Activated CD8-positive, alpha-beta T cell treated with anti-CD3 and anti-CD28 coated beads for 36 hours (primary cell): ENCODE measurements around the gene PLD6. TPM values are rescaled to one million over a fixed set of nuclear protein-coding genes. Genes with fewer than 3 reads are reported as not detected.
"Not testable (repeated sequence)": the region's sequence is repeated elsewhere in the genome, so short reads cannot be mapped to it uniquely, and the experiment has no call there.

Source experiments
- ATAC-seq: fragments of 200-7000 bp; cut with Tn5 transposase; one replicate; pipeline ENCODE4 v1.10.0; 2021; ENCODE audit warnings: mild to moderate bottlenecking, moderate library complexity
- CTCF ChIA-PET: fragments of 350-600 bp; sonication (Branson Sonifier 250); formaldehyde crosslinking; loops from one replicate; lab custom pipeline; 2021; ENCODE audit warnings: antibody characterized with exemption; lab: Charles Lee
- POLR2A ChIA-PET: fragments of 350-600 bp; sonication (Branson Sonifier 250); formaldehyde crosslinking; loops from one replicate; lab custom pipeline; 2021; ENCODE audit warnings: antibody characterized with exemption; lab: Charles Lee
- DNase-seq: peaks from one replicate; pipeline ENCODE4 v3.0.0-alpha.2; 2020
- H3K27ac Mint-ChIP-seq: one replicate; pipeline ENCODE4 v1.8.0; 2021; ENCODE audit warnings: mild to moderate bottlenecking, mixed read lengths
- H3K27me3 Mint-ChIP-seq: one replicate; pipeline ENCODE4 v1.8.0; 2021; ENCODE audit warnings: mixed read lengths
- H3K36me3 Mint-ChIP-seq: one replicate; pipeline ENCODE4 v1.8.0; 2021; ENCODE audit warnings: low read depth, mixed read lengths
- H3K4me1 Mint-ChIP-seq: one replicate; pipeline ENCODE4 v1.8.0; 2021; ENCODE audit warnings: low read depth, mixed read lengths
- H3K4me3 Mint-ChIP-seq: one replicate; pipeline ENCODE4 v1.8.0; 2021; ENCODE audit warnings: mild to moderate bottlenecking, moderate library complexity, mixed read lengths
- H3K9me3 Mint-ChIP-seq: one replicate; pipeline ENCODE4 v1.8.0; 2021; ENCODE audit warnings: mixed read lengths
- CTCF ChIP-seq: fragments of 200-600 bp; IDR thresholded peaks from one replicate; pipeline ENCODE4 v1.8.0; 2022; ENCODE audit warnings: antibody characterized with exemption, mild to moderate bottlenecking
- intact Hi-C: fragments of 100-400 bp; cut with micrococcal nuclease; formaldehyde crosslinking; loops from one replicate; pipeline ENCODE4 v1.10.0; 2022
- total RNA-seq, 2 experiments: library from RNA; stranded (reverse); gene quantifications; one replicate each; pipeline ENCODE4 v1.2.3, GENCODE V29; 2021

PLD6 gene, protein sequence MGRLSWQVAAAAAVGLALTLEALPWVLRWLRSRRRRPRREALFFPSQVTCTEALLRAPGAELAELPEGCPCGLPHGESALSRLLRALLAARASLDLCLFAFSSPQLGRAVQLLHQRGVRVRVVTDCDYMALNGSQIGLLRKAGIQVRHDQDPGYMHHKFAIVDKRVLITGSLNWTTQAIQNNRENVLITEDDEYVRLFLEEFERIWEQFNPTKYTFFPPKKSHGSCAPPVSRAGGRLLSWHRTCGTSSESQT
- total RNA-seq = 1 to 10 TPM; 6.1 to 6.2 TPM

DNA sequence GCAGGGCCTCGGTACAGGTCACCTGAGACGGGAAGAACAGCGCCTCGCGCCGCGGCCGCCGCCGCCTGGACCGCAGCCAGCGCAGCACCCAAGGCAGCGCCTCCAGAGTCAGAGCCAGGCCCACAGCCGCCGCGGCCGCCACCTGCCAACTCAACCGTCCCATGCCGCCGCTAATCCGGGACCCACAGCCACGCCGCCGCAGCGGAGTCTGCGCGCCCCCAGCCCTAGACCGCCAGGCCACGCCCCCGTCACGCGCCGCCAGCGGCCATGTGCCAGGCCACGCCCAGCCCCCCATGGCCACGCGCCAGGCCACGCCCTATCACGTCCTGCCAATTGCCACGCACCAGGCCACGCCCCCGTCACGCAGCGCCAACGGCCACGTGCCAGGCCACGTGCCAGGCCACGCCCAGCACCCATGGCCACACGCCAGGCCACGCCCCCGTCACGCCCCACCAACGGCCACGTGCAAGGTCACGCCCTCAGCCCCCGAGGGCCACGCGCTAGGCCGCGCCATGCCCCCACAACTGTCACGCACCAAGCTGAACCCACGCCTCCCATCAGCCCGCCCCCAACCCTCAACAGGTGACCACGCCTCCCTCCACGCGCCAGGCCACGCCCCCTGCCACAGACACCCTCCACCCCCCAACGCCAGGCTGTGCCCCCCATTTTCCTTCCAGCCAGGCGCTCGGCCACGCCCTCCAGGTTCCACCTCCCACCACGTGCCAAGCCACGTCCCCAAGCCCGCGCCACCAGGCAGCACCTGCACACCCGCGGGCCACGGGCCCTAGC, at the start of gene PLD6:
PLD6 (minus strand) TSS at position 210 of the 789 bp plus-strand sequence; CDS start at position 163, 47 bp downstream.
- no peaks in the 10 kb centered on the region for H3K27me3 Mint-ChIP-seq
- H3K4me1 Mint-ChIP-seq = peaks cover 26% of the 10 kb centered on the region
- no peaks in the 10 kb centered on the region for H3K9me3 Mint-ChIP-seq
- ATAC-seq (peak; percentile 78), DNase-seq (peak; percentile 92)
- H3K36me3 Mint-ChIP-seq = peaks cover 17% of the 10 kb centered on the region
- TF ChIP-seq CTCF = no peak
- ChIA-PET CTCF (no interaction called here), POLR2A (interaction anchor here (0.8 to 3.2 kb wide), 9 partner anchors 10 to 100 kb away, joined by 3 to 12 read pairs (median 3); partner anchors contain the start of gene FLCN)
- H3K4me3 Mint-ChIP-seq = peak within 1 kb of the TSS; percentile 93
- peak within 1 kb of the TSS; percentile 96 for H3K27ac Mint-ChIP-seq
- intact Hi-C loops = no loop called here

GRCh38 chr17:17255689-17256088, 49.6 kb upstream of the PLD6 start:
- CTCF ChIA-PET = interaction anchor here (1.1 kb wide), 1 partner anchor 14 kb away, joined by 4 read pairs; no protein-coding TSS in a partner anchor
- DNase-seq, H3K27me3 Mint-ChIP-seq, H3K9me3 Mint-ChIP-seq, H3K27ac Mint-ChIP-seq, intact Hi-C loops, H3K4me3 Mint-ChIP-seq, H3K4me1 Mint-ChIP-seq, ATAC-seq: not testable (repeated sequence)
- H3K36me3 Mint-ChIP-seq = peaks cover 40% of the 10 kb centered on the region
- POLR2A ChIA-PET = interaction anchor here (0.7 kb wide), 1 partner anchor 64 kb away, joined by 3 read pairs; no protein-coding TSS in a partner anchor

DNA sequence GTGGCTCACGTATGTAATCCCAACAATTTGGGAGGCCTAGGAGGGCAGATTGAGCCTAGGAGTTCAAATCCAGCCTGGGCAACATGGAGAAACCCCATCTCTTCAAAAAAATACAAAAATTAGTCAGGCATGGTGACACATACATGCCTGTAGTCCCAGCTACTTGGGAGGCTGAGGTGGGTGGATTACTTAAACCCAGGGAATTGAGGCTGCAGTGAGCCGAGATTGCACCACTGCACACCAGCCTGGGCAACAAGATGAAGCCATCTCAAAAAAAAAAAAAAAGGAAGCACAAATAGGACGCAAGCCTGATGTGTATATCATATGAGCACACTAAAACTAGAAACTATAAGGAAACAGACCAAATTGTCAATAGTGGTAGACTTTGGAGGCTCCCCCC, 47.9 kb upstream of the PLD6 start:
- H3K27me3 Mint-ChIP-seq = no peaks in the 10 kb centered on the region
- no peak for DNase-seq
- no peak overlapping the region for H3K4me3 Mint-ChIP-seq
- ATAC-seq = no peak
- H3K4me1 Mint-ChIP-seq = no peaks in the 10 kb centered on the region
- H3K9me3 Mint-ChIP-seq = no peaks in the 10 kb centered on the region
- ChIA-PET CTCF (no interaction called here), POLR2A (interaction anchor here (0.8 to 1.5 kb wide), 3 partner anchors 9 to 17 kb away, joined by 3 to 5 read pairs (median 3); no protein-coding TSS in a partner anchor)
- no peak overlapping the region for H3K27ac Mint-ChIP-seq
- TF ChIP-seq CTCF = no peak
- H3K36me3 Mint-ChIP-seq = peaks cover 34% of the 10 kb centered on the region
- intact Hi-C loops = no loop called here

DNA sequence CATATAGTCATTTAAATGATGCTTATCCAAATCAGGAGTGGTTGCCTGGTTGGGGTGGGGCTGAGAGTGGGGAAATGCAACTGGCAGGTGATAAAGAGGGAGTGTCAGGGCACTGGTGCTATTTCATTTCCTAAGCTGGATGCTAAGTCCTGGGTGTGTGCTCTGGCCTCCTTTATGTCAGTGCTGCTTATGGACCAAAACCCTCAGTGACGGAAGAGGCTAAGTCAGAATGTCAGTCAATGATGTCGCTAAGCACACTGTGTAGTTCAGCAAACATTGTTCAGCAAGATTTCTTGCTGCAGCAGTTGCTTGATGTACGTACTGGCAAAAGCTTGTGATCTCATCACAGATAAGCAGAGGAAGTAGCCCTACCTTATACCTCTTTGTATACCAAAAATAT, 47.3 kb upstream of the PLD6 start:
- Mint-ChIP-seq H3K27me3 (no peaks in the 10 kb centered on the region), H3K4me1 (no peaks in the 10 kb centered on the region)
- DNase-seq = no peak

More for the DNA sequence above, 47.3 kb upstream of the PLD6 start:
- peaks cover 34% of the 10 kb centered on the region for H3K36me3 Mint-ChIP-seq
- peak overlapping the region; percentile 3 for H3K27ac Mint-ChIP-seq
- POLR2A ChIA-PET = interaction anchor here (0.6 to 1.5 kb wide), 4 partner anchors 8 to 17 kb away, joined by 3 to 5 read pairs (median 3); no protein-coding TSS in a partner anchor
- no peak for ATAC-seq
- no peaks in the 10 kb centered on the region for H3K9me3 Mint-ChIP-seq
- no peak overlapping the region for H3K4me3 Mint-ChIP-seq
- no peak for TF ChIP-seq CTCF
- intact Hi-C loops = no loop called here
- CTCF ChIA-PET = interaction anchor here (1.0 kb wide), 1 partner anchor 59 kb away, joined by 3 read pairs; no protein-coding TSS in a partner anchor
